Mucosa of rectum (tissue), 2 donors: Measurements from ENCODE around the gene CAMK2B.
A peak's percentile ranks its signal among the peaks of the same experiment; 100 is the strongest.

Source experiments
- H3K27ac ChIP-seq, 2 donors: one replicate each; pipeline ENCODE4 v1.7.0; 2013; ENCODE audit warnings: inconsistent platforms in 2 of 2, low read depth in 2 of 2, low read length in 2 of 2
- H3K27me3 ChIP-seq, 2 donors: one replicate each; pipeline ENCODE4 v1.7.0; 2013; ENCODE audit warnings: low read length in 2 of 2; ENCODE audit not compliant: control insufficient read depth in 2 of 2, insufficient read depth in 2 of 2
- H3K36me3 ChIP-seq, 2 donors: one replicate each; pipeline ENCODE4 v1.7.0; 2013; ENCODE audit warnings: low read length in 2 of 2; ENCODE audit not compliant: control insufficient read depth in 2 of 2, insufficient read depth in 2 of 2
- H3K4me1 ChIP-seq, 2 donors: one replicate each; pipeline ENCODE4 v1.7.0; 2013; ENCODE audit warnings: low read length in 2 of 2, mild to moderate bottlenecking in 1 of 2; ENCODE audit not compliant: control insufficient read depth in 2 of 2, insufficient read depth in 2 of 2
- H3K4me3 ChIP-seq, 2 donors: one replicate each; pipeline ENCODE4 v1.7.0; 2013; ENCODE audit warnings: low read length in 2 of 2
- H3K9ac ChIP-seq, 2 donors: one replicate each; pipeline ENCODE4 v1.7.0; 2013; ENCODE audit warnings: low read length in 2 of 2, low read depth in 1 of 2, mild to moderate bottlenecking in 1 of 2
- H3K9me3 ChIP-seq, 2 donors: one replicate each; pipeline ENCODE4 v1.7.0; 2013; ENCODE audit warnings: low read length in 2 of 2; ENCODE audit not compliant: control insufficient read depth in 2 of 2
- donor health status: healthy.
- donor health status: Normal muscosa, but diverticular disease.

The CAMK2B gene

DNA sequence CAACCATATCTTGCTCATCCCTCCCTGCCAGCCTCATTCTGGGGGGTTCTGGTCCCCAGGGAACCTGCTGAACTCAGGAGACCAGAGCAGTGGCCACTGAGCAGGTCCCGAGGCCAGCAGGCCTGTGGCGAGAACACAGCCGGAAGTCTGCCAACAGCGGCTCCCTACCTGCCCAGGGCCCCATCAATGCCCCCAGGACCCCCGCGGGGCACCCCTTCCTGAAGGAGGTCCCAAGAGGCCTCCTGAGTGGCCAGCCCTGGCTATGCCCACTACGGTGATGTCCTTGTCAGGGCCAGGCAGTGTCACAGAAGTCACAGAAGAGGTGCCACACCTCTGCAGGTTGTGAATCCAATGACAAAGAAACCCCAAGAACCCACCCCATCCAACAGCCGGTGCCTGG lies 58.9 kb downstream of the CAMK2B start:
- H3K9ac ChIP-seq = no peak overlapping the region
- H3K4me3 ChIP-seq = no peak overlapping the region
- peaks cover 4 to 8% of the 10 kb centered on the region in 2 donors for H3K27me3 ChIP-seq
- H3K4me1 ChIP-seq = no peaks in the 10 kb centered on the region
- H3K9me3 ChIP-seq = no peaks in the 10 kb centered on the region
- no peak overlapping the region for H3K27ac ChIP-seq
- no peaks in the 10 kb centered on the region for H3K36me3 ChIP-seq

DNA sequence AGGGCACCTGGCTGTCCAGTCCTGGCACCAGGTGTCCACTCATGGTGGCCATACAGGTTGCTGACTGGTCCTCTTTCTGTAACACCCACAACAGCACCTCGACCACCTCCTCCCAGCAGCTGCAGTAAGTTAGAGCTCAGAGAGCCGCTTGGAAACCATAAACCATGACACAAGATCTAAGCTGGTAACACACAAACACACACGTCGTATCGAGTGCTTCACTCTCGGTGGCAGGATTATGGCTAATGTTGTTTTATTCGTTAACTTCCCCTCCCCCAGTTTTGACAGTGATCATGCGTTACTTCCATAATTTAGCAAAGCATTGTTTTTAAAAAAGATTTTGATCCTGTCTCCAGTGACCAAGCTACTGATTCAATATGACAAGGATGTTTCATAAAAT lies 59.7 kb downstream of the CAMK2B start:
- H3K4me1 ChIP-seq = no peaks in the 10 kb centered on the region

GRCh38 chr7:44264221-44264931 lies 61.0 kb downstream of the CAMK2B start:
- Histone ChIP-seq H3K27me3 (peaks cover 4 to 8% of the 10 kb centered on the region in 2 donors), H3K27ac (no peak overlapping the region), H3K36me3 (no peaks in the 10 kb centered on the region), H3K4me1 (peaks cover 0 to 2% of the 10 kb centered on the region in 2 donors), H3K9me3 (no peaks in the 10 kb centered on the region), H3K4me3 (no peak overlapping the region), H3K9ac (no peak overlapping the region)

More for the DNA sequence above, 59.7 kb downstream of the CAMK2B start:
- peaks cover 4 to 8% of the 10 kb centered on the region in 2 donors for H3K27me3 ChIP-seq
- H3K9ac ChIP-seq = no peak overlapping the region
- no peaks in the 10 kb centered on the region for H3K36me3 ChIP-seq
- no peak overlapping the region for H3K27ac ChIP-seq
- H3K9me3 ChIP-seq = no peaks in the 10 kb centered on the region
- no peak overlapping the region for H3K4me3 ChIP-seq

DNA sequence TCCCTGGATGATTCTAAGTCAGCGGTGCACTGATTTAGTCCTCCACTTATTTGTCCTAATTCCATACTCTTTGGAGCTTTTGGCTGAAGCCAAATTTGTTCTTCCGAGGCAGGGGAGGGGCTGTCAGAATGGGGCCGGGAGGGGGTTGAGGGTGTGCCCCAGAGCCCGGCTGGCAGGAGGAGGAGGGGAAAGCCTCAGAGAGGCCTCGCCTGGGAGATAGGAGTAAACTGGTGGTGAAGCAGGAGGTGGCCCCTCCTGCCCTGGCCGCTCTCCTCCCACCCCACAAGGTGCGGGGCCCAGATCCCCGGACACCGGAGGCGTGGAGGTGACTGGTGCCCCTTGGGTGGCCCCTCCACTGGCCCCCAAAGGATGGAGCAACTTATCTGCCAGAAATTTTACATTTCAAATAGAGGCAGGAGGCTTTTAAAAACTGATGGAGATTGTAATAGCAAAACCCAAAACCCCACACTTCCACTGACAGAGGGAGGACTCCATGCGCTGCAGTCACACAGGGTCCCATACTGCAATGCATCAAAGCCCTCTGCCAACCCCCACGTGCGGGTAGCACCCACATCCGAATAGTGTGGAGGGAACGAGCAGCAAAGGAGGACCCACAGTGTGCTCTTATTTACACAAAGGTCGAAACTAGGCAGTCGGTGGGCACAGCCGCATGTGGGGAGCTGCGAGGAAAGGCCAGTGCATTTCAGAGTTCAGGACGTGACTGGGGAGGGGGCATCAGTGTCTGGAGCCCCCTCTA lies 61.9 kb downstream of the CAMK2B start:
- Histone ChIP-seq H3K36me3 (no peaks in the 10 kb centered on the region), H3K4me1 (peaks cover 4% of the 10 kb centered on the region in 2 donors), H3K27ac (no peak overlapping the region), H3K27me3 (peaks cover 4 to 8% of the 10 kb centered on the region in 2 donors), H3K4me3 (no peak overlapping the region), H3K9me3 (no peaks in the 10 kb centered on the region), H3K9ac (no peak overlapping the region)

DNA sequence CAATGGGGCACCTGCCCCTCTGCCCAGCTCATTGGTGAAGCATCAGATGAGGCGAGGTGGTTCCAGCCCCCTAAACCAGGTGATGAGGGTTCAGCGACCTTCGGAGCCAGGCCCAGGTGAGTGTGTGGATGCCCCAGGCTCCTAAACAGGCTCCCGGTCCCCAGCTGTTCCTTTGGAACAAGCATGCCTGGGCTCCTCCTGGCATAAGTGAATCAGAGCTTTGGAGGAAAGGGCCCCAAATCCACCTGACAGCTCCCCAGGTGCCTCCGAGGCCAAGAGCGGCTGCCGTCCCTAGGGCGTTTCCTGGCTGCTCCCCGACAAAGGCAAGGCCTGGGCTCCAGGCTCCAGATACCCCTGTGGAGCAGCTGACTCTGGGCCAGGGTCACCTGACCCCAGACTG lies 63.4 kb downstream of the CAMK2B start:
- Histone ChIP-seq H3K4me1 (peaks cover 9 to 13% of the 10 kb centered on the region in 2 donors), H3K9ac (no peak overlapping the region), H3K27me3 (peaks cover 4 to 7% of the 10 kb centered on the region in 2 donors), H3K27ac (no peak overlapping the region), H3K4me3 (no peak overlapping the region), H3K9me3 (no peaks in the 10 kb centered on the region), H3K36me3 (no peaks in the 10 kb centered on the region)

DNA sequence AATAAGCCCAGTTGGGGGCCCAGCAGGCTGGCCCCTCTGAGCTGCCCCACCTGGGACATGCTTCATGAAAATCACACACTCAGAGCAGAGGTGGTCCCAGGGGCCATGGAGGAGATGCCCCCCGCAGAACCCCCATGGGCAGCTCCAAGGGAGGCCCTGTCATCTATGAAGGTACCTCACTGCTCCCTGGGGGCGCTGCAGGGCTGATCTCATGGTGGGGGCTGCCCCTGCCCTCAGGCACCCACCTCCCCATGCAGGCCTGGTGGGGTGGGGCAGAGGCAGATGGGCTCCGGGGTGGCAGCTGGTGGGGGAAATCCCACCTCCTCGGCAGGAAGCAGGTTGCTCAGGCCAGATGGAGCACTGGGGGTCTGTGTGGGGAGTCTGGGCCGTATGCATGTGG lies 64.2 kb downstream of the CAMK2B start:
- no peak overlapping the region for H3K27ac ChIP-seq
- no peaks in the 10 kb centered on the region for H3K9me3 ChIP-seq
- H3K9ac ChIP-seq = no peak overlapping the region
- H3K4me1 ChIP-seq = peaks cover 9 to 13% of the 10 kb centered on the region in 2 donors
- no peaks in the 10 kb centered on the region for H3K36me3 ChIP-seq
- H3K27me3 ChIP-seq = peaks cover 4 to 6% of the 10 kb centered on the region in 2 donors
- no peak overlapping the region for H3K4me3 ChIP-seq

DNA sequence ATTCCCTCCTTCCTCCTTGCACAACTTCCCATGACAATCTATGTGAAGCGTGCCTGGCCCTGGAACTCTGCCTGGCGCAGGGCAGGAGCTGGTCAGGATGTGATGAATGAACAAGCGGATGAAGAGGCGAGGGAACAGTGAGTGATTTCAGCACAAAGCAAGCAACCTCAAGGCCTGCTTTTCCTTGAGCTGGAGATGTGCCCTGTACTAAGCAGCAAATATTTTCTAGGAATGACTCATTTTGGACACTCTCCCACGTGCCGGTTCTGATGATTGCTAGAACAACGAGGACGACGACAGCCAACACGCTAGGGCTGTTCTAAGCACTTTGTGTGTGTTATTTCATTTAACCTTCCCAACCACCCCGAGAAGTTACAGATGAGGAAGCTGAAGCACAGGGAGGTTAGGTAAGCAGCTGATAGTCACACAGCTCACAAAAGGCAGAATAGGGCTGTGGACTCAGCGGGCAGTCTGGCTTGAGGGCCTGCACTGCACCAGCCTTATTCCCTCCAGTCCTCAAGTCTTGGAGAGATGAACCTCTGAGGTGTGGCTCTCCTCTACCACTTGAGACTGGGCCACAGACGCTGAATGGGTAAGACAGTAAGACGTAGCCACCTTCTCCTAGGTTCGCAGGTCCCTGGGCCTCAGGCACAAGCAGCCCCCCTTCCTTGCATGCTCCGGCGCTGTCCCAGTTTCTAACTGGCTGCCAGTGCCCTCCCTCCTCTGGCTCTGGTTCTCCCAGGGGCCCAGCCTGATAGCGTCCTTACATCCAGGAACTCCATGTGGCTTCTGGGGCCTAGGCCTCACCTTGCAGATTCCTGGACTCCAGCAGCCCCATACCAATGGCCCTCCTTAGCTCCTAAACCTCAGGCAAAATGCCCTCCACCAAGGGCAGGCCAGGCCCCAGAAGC lies 65.6 kb downstream of the CAMK2B start:
- no peak overlapping the region for H3K4me3 ChIP-seq
- peak overlapping the region in 1 of 2 donors; percentile 51 for H3K27ac ChIP-seq

GRCh38 chr7:44258865-44259546 lies 66.4 kb downstream of the CAMK2B start:
- Histone ChIP-seq H3K4me3 (no peak overlapping the region), H3K9ac (no peak overlapping the region), H3K4me1 (peaks cover 9 to 13% of the 10 kb centered on the region in 2 donors), H3K9me3 (no peaks in the 10 kb centered on the region), H3K27ac (peak overlapping the region; percentile 1 to 32), H3K36me3 (no peaks in the 10 kb centered on the region), H3K27me3 (peaks cover 0 to 4% of the 10 kb centered on the region in 2 donors)

More for the DNA sequence above, 65.6 kb downstream of the CAMK2B start:
- Histone ChIP-seq H3K27me3 (peaks cover 3 to 6% of the 10 kb centered on the region in 2 donors), H3K9me3 (no peaks in the 10 kb centered on the region), H3K36me3 (no peaks in the 10 kb centered on the region), H3K9ac (no peak overlapping the region), H3K4me1 (peaks cover 9 to 13% of the 10 kb centered on the region in 2 donors)

- no peak overlapping the region for H3K4me3 ChIP-seq
- no peaks in the 10 kb centered on the region for H3K36me3 ChIP-seq
These were observed 67.0 kb downstream of the CAMK2B start for GRCh38 chr7:44258423-44258760.

More at GRCh38 chr7:44258423-44258760, 67.0 kb downstream of the CAMK2B start:
- Histone ChIP-seq H3K4me1 (peaks cover 9 to 13% of the 10 kb centered on the region in 2 donors), H3K27me3 (no peaks in the 10 kb centered on the region), H3K9ac (no peak overlapping the region), H3K9me3 (no peaks in the 10 kb centered on the region), H3K27ac (no peak overlapping the region)
